B cell (primary cell): Measurements from ENCODE around the gene OFD1. TPM values are rescaled to one million over a fixed set of nuclear protein-coding genes. Genes with fewer than 3 reads are reported as not detected.

Experiments
- ATAC-seq: fragments of 200-7000 bp; cut with Tn5 transposase; one replicate; pipeline ENCODE4 v1.10.0; 2021; ENCODE audit warnings: low read depth, mild to moderate bottlenecking, moderate number of reproducible peaks, moderate library complexity
- CTCF ChIA-PET: fragments of 350-600 bp; sonication (Branson Sonifier 250); formaldehyde crosslinking; loops from one replicate; lab custom pipeline; 2021; ENCODE audit warnings: antibody characterized with exemption, inconsistent platforms; lab: Charles Lee
- POLR2A ChIA-PET: fragments of 350-600 bp; sonication (Branson Sonifier 250); formaldehyde crosslinking; loops from one replicate; lab custom pipeline; 2021; ENCODE audit warnings: antibody characterized with exemption; lab: Charles Lee
- DNase-seq: peaks from one replicate; pipeline ENCODE4 v3.0.0; 2013
- H2AFZ ChIP-seq: 2 replicates; pipeline ENCODE4 v1.6.1; 2012; ENCODE audit warnings: mild to moderate bottlenecking, low read depth, low read length; ENCODE audit not compliant: insufficient read depth, poor library complexity, severe bottlenecking
- H3K27ac ChIP-seq, 2 donors: 1 replicate in 1 of 2; 2 replicates in 1 of 2; pipeline ENCODE4 v1.5.1; 2012 to 2013; ENCODE audit warnings: low read length in 2 of 2, mild to moderate bottlenecking in 2 of 2, moderate library complexity in 1 of 2
- H3K27me3 ChIP-seq, 4 experiments: fragments of 200-600 bp in 1 of 4; sonication (generic) in 1 of 4; replicated peaks in 1 of 4; 1 replicate in 2 of 4; 2 replicates in 2 of 4; pipeline versions ENCODE4 v1.6.1 to v1.7.0; 2013 to 2016; ENCODE audit warnings: low read length in 3 of 4, mild to moderate bottlenecking in 2 of 4, mixed read lengths in 1 of 4, moderate library complexity in 1 of 4; ENCODE audit not compliant: insufficient read depth in 4 of 4, control insufficient read depth in 3 of 4; ENCODE audit errors: control extremely low read depth in 1 of 4
- H3K36me3 ChIP-seq, 2 experiments: replicated peaks in 1 of 2; 1 replicate in 1 of 2; 2 replicates in 1 of 2; pipeline versions ENCODE4 v1.6.1 to v1.7.1; 2013; ENCODE audit warnings: low read length in 1 of 2; ENCODE audit not compliant: insufficient read depth in 2 of 2, control insufficient read depth in 1 of 2; ENCODE audit errors: control extremely low read depth in 1 of 2, extremely low read depth in 1 of 2
- H3K4me1 ChIP-seq, 2 donors: fragments of 200-600 bp in 1 of 2; sonication (generic) in 1 of 2; 1 replicate in 1 of 2; 2 replicates in 1 of 2; pipeline versions ENCODE4 v1.5.1 to v1.6.1; 2013 to 2017; ENCODE audit warnings: low read length in 2 of 2; ENCODE audit not compliant: control insufficient read depth in 2 of 2, insufficient read depth in 2 of 2
- H3K4me2 ChIP-seq: replicated peaks from 2 replicates; pipeline ENCODE3; 2012; ENCODE audit warnings: mild to moderate bottlenecking, low read depth, low read length; ENCODE audit not compliant: poor library complexity, severe bottlenecking
- H3K4me3 ChIP-seq, 5 experiments: fragments of 200-600 bp in 1 of 5; sonication (generic) in 1 of 5; 1 replicate in 3 of 5; 2 replicates in 2 of 5; pipeline versions ENCODE4 v1.5.1 to v1.7.0; 2011 to 2016; ENCODE audit warnings: low read length in 4 of 5, mild to moderate bottlenecking in 4 of 5, low read depth in 2 of 5, control low read depth in 1 of 5, moderate library complexity in 1 of 5; ENCODE audit not compliant: insufficient read depth in 1 of 5; ENCODE audit errors: control extremely low read depth in 1 of 5, extremely low read depth in 1 of 5
- H3K79me2 ChIP-seq: fragments of 200-600 bp; sonication (generic); one replicate; pipeline ENCODE4 v1.6.0; 2016; ENCODE audit warnings: low read length; ENCODE audit not compliant: control insufficient read depth, insufficient read depth
- H3K9ac ChIP-seq: fragments of 200-600 bp; sonication (generic); 2 replicates; pipeline ENCODE4 v1.6.1; 2017; ENCODE audit warnings: mild to moderate bottlenecking, low read length, moderate library complexity
- H3K9me3 ChIP-seq, 3 donors: one replicate each; pipeline versions ENCODE4 v1.6.1 to v1.7.1; 2013; ENCODE audit warnings: low read length in 2 of 3; ENCODE audit not compliant: control insufficient read depth in 2 of 3, insufficient read depth in 1 of 3; ENCODE audit errors: control extremely low read depth in 1 of 3
- H4K20me1 ChIP-seq: 2 replicates; pipeline ENCODE4 v1.6.0; 2012; ENCODE audit warnings: mild to moderate bottlenecking, low read length; ENCODE audit not compliant: insufficient read depth, control insufficient read depth, poor library complexity, severe bottlenecking
- H3K27ac Mint-ChIP-seq: one replicate; pipeline ENCODE4 v1.8.0; 2021; ENCODE audit warnings: mixed read lengths
- H3K27me3 Mint-ChIP-seq: one replicate; pipeline ENCODE4 v1.8.0; 2021; ENCODE audit warnings: mixed read lengths
- H3K4me1 Mint-ChIP-seq: one replicate; pipeline ENCODE4 v1.8.0; 2021; ENCODE audit warnings: mixed read lengths
- H3K4me3 Mint-ChIP-seq: one replicate; pipeline ENCODE4 v1.8.0; 2021; ENCODE audit warnings: mixed read lengths
- H3K9me3 Mint-ChIP-seq: one replicate; pipeline ENCODE4 v1.8.0; 2022; ENCODE audit warnings: mixed read lengths; ENCODE audit not compliant: insufficient read depth
- CTCF ChIP-seq: fragments of 200-600 bp; IDR thresholded peaks from one replicate; pipeline ENCODE4 v1.8.0; 2022; ENCODE audit warnings: antibody characterized with exemption, mild to moderate bottlenecking
- EZH2 ChIP-seq: IDR thresholded peaks from 2 replicates; pipeline ENCODE4 v1.6.1; 2012; ENCODE audit warnings: borderline replicate concordance, low read depth, mild to moderate bottlenecking, moderate library complexity, low read length; ENCODE audit not compliant: insufficient read depth, poor library complexity, severe bottlenecking
- WGBS: methylation state at CpG from one replicate; pipeline ENCODE4 v1.1.5; 2013; ENCODE audit warnings: missing lambda C conversion rate; ENCODE audit not compliant: insufficient coverage; 5-methylcytosine and 5-hydroxymethylcytosine counted together
- intact Hi-C: fragments of 100-400 bp; cut with micrococcal nuclease; formaldehyde crosslinking; loops from one replicate; pipeline ENCODE4 v1.10.0; 2022
- polyA plus RNA-seq: library from polyadenylated mRNA; depleted of rRNA; stranded (reverse); fragments of >200 nt; gene quantifications from 2 replicates; pipeline ENCODE4 v1.2.3, GENCODE V29; 2012
- total RNA-seq, 2 donors: library from RNA; stranded (reverse); fragments of 120-200 nt in 1 of 2; gene quantifications; 1 replicate in 1 of 2; 2 replicates in 1 of 2; pipeline versions ENCODE4 v1.2.3 to v1.2.4, GENCODE V29; 2013 to 2022

The OFD1 gene
- total and polyA plus RNA-seq, 2 donors (not counting 1 experiment from before 2014, with no cell fraction given), result 40.6 to 84.9 TPM

- Mint-ChIP-seq H3K4me3 (no peak overlapping the region), H3K27ac (no peak overlapping the region), H3K4me1 (no peaks in the 10 kb centered on the region), H3K27me3 (no peaks in the 10 kb centered on the region), H3K9me3 (no peaks in the 10 kb centered on the region)
- Histone ChIP-seq H3K4me1 (no peaks in the 10 kb centered on the region), H3K27me3 (no peaks in the 10 kb centered on the region), H2AFZ (no peak overlapping the region), H3K9ac (no peak overlapping the region), H3K9me3 (no peaks in the 10 kb centered on the region), H3K79me2 (no peaks in the 10 kb centered on the region), H3K36me3 (no peaks in the 10 kb centered on the region), H3K4me2 (no peak overlapping the region), H4K20me1 (no peaks in the 10 kb centered on the region), H3K27ac (no peak overlapping the region), H3K4me3 (no peak overlapping the region)
- TF ChIP-seq CTCF, result no peak
- TF ChIP-seq EZH2, result no peak
- 43% methylated on average over 1 of the region's 2 CpGs for WGBS
- ATAC-seq (no peak), DNase-seq (no peak)
- ChIA-PET POLR2A (no interaction called here), CTCF (no interaction called here)
- intact Hi-C loops, result no loop called here
These were observed 57.0 kb downstream of the OFD1 start for GRCh38 chrX:13791559-13791958.

GRCh38 chrX:13793897-13794296, 59.3 kb downstream of the OFD1 start:
- intact Hi-C loops, result no loop called here
- no peak for DNase-seq
- TF ChIP-seq EZH2, result no peak
- no peaks in the 10 kb centered on the region for H3K36me3 ChIP-seq
- no peak overlapping the region for H3K4me3 Mint-ChIP-seq
- H3K9me3 Mint-ChIP-seq, result no peaks in the 10 kb centered on the region
- H3K27ac ChIP-seq, result no peak overlapping the region
- no peaks in the 10 kb centered on the region for H4K20me1 ChIP-seq
- no peak overlapping the region for H3K27ac Mint-ChIP-seq
- CTCF ChIA-PET, result no interaction called here
- no peak overlapping the region for H3K9ac ChIP-seq
- H3K79me2 ChIP-seq, result no peaks in the 10 kb centered on the region
- no peaks in the 10 kb centered on the region for H3K9me3 ChIP-seq
- no peak for ATAC-seq
- POLR2A ChIA-PET, result interaction anchor here (0.5 to 0.7 kb wide), 2 partner anchors 61 to 229 kb away, joined by 3 to 7 read pairs; no protein-coding TSS in a partner anchor
- no peaks in the 10 kb centered on the region for H3K4me1 Mint-ChIP-seq
- no CpG with 5 or more reads among the region's 2 CpGs for WGBS
- H3K4me2 ChIP-seq, result no peak overlapping the region
- H3K27me3 Mint-ChIP-seq, result no peaks in the 10 kb centered on the region
- no peak overlapping the region for H2AFZ ChIP-seq
- H3K27me3 ChIP-seq, result no peaks in the 10 kb centered on the region
- H3K4me3 ChIP-seq, result no peak overlapping the region
- H3K4me1 ChIP-seq, result no peaks in the 10 kb centered on the region
